Tongue (tissue), 2 donors: ENCODE measurements around the gene MBD1. TPM values are rescaled to one million over a fixed set of nuclear protein-coding genes. Genes with fewer than 3 reads are reported as not detected.
"Not testable (repeated sequence)": the region's sequence is repeated elsewhere in the genome, so short reads cannot be mapped to it uniquely, and the experiment has no call there.

ENCODE experiments used
- DNase-seq: peaks from one replicate; pipeline ENCODE4 v3.0.0-alpha.2; 2015
- total RNA-seq: library from RNA; depleted of rRNA; stranded (reverse); fragments of >200 nt; gene quantifications from one replicate; pipeline ENCODE4 v1.2.3, GENCODE V29; 2014

The MBD1 gene, protein sequence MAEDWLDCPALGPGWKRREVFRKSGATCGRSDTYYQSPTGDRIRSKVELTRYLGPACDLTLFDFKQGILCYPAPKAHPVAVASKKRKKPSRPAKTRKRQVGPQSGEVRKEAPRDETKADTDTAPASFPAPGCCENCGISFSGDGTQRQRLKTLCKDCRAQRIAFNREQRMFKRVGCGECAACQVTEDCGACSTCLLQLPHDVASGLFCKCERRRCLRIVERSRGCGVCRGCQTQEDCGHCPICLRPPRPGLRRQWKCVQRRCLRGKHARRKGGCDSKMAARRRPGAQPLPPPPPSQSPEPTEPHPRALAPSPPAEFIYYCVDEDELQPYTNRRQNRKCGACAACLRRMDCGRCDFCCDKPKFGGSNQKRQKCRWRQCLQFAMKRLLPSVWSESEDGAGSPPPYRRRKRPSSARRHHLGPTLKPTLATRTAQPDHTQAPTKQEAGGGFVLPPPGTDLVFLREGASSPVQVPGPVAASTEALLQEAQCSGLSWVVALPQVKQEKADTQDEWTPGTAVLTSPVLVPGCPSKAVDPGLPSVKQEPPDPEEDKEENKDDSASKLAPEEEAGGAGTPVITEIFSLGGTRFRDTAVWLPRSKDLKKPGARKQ
- total RNA-seq = 68.7 TPM

DNA sequence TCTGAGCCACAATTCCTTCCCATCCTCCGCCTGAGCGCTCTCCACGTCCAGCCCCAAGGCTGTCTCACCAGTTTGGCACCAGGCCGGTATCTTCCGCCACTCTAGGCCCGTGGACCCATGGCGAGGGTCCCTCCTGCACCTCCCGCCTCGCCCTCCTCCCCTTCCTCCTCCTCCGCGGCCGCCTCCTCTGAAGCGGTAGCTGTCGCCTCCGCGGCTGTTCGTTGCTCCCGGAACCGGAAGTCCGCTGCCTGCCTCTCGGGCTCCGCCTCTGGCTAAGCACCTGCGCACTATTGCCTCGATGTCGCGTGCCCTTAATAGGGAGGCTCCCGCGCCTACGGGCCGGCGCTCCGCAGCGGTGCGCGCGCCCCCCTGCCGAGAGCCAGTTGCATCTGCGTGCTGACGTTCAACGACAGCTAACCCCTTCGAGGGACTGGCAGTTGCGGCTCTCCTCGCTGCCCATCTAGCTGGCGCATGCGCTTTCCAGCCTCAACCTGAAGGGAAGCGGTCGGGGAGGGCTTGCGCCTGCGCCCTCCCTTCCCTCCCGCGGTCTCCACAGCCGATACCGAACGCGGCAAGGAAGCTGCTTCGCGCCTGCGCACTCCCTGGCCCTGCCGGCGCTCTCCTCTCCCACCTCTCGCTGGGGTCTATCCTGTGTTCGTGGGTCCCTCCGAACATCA lies at the start of gene MBD1:
Gene MBD1, minus strand, starts transcription at position 229 of the 677 bp plus-strand sequence. CDS start 1,531 bp downstream, outside the sequence.
- DNase-seq = peak; percentile 99

DNA sequence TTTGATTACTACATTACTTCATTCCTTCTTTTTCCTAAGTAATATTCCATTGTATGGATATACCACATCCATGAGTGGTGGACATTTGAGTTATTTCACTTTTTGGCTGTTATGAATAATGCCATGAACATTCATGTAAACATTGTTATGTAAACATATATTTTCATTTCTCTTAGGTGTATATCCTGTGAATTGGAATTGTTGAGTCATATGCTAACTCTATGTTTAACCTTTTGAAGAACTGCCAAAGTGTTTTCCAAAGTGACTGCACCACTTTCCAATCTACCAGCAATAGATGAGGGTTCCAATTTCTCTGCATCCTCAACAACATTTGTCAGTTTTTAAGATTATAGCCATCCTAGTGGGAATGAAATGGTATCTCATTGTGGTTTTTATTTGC lies 48.9 kb upstream of the MBD1 start:
- no peak for DNase-seq

DNA sequence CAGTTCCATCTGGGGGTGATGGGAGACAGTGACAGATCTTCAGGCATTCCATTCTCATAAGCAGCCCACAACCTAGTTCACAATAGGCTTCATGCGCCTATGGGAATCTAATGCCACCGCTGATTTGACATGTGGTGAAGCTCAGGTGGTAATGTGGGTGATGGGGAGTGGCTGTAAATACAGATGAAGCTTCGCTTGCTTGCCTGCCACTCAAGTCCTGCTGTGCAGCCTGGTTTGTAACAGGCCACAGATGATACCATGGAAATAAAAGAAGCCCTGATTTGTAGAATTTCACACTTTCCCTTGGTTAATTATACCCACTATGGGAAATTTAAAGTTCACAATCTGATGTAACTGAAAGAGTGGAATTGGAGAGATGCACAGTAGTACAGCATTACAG lies 46.7 kb upstream of the MBD1 start:
- no peak for DNase-seq

DNA sequence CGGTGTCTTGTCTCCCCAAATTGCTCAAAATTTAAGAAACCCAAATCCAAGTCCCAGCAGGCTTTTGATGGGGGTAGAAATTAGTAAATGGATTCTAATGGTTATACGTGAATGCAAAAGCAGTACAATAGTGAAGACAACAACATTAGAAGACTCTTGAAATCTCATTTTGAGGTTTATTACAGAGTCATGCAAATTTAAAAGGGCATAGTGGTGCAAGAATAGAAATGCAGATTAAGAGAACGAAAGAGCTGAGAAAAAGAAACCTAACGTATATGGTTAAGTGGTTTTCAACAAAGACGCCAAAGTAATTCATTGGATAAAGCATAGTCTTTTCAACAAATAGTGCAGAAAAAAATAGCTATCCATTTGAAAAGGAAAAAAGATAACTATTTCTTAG lies 39.4 kb upstream of the MBD1 start:
- no peak for DNase-seq

DNA sequence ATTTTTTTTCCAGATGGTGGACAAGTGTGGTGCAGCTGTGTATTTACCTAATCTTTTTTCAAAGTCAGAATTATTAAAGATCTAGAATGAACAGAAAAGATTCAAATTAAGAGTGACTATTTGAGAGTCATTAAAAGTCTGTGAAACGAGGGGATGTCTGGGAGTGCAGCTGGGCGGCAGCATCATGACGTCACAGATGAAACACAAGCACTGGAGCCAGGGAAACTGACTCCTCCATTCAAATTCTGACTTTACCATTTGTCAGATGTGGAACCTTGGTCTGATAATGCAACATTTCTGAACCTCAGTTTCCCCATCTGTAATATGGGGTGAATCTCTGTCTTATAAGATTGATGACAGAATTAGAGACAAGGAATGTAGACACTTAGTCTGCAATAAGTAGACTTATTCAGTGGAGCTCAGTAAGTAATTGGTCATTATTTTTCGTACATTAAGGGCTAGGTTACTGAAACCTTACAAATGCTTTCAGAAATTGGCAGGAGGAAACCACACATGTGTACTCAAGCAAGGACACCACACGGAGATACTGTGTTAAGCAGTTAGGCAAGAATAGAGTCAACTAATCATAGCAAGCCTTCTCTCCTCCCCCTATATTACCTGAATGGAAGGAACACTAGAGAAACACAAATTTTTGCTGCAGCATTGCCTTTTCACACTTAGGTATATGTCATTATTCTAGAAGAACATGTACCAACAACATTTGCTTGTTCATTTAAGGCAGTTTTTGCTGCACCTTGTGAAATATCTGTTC lies 34.0 kb upstream of the MBD1 start:
- no peak for DNase-seq

DNA sequence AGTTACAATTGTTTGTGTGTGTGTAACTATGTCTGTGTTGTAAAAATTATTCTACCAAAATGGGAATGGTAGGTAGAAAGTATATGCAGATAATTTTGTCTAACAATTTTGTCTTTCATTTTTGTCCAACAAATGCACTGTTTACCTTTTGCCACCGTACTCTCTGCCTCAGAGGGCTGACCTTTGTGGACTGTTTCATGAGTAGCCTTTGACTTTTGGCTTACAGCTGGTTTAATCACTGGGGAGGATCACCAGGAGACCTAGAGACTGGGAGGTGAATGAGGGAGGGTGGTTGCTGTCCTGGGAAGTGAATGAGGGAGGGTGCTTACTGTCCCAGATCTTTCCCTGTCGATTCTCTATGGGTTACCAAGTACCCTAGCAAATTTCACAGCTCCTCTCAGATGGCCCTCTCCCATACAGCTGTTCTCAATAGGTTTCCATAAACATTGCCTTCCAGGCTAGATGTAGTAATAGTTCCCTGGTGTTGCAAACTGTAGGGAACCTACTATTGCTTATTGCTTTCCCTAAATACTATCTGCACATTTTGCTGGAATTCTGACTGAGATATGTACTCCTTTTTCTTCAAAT lies 32.6 kb upstream of the MBD1 start:
- DNase-seq = no peak

DNA sequence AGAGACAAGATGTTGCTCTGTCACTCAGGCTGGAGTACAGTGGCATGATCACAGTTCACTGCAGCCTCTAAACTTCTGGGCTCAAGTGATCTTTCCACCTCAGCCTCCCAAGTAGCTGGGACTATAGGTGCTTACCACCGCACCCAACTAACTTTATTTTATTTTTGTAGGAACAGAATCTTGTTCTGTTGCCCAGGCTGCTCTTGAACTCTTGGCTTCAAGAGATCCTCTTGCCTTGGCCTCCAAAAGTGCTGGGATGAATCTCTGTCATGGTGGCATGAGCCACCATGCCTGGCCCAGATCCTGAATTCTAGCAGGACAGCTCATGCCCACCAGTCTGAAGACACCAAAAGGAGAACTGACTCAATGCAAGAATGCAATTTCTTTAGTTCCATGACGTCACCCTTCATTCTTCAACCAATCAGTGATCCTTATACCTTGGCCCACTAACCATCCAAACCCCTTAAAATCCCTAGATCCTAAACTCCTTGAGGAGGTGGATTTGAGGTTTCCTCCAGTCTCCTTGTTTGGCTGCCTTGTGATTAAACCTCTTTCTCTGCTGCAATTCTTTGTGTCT lies 31.8 kb upstream of the MBD1 start:
- DNase-seq = no peak

DNA sequence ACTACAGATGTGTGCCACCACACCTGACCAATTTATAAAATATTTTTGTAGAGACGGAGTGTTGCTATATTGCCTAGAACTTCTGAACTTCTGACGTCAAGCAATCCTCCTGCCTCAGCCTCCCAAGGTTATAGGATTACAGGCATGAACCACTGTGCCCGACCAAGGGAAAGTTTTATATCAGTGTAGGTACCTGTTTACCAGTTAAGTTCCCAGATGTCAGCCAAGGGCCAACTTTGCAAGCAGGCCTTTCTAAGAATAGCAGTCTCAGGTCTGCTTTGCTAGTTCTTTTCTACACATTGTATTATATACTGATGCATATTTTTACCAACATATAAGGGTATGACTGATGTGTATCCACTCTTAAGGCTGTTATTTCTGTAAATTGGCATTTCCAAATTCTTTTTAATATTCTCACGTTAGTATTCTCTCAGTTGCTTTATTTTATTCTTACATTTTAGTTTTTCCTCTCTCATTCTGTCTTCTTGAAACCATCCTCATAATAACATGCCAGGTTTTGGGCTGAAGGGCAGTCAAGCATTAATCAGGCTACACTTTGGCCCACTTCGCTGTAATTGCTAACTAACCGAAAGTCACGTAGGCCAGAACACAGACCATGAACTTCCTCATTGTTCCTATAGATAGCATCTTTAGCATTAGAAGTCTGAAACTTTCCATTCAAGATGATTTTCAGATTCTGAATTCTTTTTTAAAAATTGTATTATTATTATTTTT lies 31.1 kb upstream of the MBD1 start:
- DNase-seq = no peak

DNA sequence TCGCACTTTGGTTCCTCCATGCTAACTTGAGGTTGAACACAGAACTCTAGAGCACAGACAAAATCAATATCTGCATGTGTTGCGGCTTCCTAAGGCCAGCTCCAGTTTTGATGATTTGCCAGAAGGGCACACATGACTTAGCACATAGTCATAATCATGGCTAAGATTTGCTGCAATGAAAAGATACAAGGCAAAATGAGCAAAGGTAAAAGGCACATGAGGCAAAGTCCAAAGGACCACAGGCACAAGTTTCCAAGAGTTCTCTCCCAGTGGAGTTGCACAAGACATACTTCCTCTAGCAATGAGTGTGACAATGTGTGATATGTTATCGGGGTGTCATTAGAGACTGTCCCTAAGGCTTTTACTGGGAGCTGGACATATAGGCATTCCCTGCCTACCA lies 30.3 kb upstream of the MBD1 start:
- no peak for DNase-seq

DNA sequence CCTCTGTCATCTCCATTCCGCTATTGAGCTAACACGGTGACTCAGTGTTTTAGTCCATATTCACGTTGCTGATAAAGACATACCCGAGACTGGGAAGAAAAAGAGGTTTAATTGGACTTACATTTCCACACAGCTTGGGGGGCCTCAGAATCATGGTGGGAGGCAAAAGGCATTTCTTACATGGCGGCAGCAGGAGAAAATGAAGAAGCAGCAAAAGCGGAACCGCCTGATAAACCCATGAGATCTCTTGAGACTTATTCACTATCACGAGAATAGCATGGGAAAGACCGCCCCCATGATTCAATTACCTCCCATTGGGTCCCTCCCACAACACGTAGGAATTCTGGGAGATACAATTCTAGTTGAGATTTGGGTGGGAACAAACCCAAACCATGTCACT lies 28.8 kb upstream of the MBD1 start:
- no peak for DNase-seq

DNA sequence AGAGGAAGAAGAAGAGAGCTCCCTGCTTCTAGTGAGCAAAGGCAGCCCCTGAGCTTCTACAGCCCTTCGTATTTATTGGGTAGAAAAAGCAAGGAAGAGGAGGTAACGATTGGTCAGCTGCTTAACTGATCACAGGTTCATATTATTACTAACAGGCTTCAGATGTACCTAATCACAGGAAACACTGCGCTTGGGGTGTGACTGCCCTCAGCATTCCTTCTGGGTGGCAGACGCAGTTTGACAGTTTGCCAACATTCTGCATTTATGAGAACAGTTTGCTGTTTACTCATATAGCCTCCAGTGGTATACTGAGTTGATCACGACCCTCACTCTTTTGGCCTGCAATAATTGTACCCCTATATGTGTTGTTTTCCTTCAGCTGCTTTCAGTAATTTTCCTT lies 27.5 kb upstream of the MBD1 start:
- not testable (repeated sequence) for DNase-seq

DNA sequence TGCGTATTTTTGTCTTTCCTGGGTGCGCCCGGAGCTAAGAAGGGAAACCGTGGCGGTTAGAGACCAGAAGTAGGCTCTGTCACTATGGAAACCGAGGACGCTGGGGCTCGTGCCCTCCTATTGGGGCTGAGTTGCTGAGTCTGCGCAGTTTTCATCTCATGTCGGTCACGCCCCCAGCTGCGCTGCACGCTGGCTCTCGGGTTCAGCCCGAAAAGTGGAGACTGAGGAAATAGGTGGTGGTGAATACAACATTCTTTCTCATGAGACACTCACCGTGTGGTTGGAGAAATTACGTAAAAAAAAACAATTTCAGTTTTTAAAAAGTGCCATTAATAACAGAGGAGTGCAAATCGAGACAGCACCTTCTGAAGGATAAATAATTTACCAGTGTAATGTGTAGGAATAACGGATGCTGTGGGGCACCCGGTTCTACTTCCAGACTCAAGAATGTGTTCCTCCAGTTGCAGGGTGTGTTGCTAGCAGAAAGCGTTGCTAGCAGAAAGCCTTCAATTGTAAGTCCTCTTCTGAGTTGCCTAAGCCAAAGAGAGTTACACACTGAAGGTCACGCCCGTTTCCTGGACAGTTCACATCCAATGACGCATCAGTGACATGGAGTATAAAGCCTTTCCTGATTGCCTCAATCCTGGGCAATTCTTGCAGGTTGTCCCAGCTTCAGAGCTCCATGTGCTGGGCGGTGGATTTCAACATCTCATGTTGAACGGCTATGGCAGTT lies 26.6 kb upstream of the MBD1 start:
- peak; percentile 93 for DNase-seq

DNA sequence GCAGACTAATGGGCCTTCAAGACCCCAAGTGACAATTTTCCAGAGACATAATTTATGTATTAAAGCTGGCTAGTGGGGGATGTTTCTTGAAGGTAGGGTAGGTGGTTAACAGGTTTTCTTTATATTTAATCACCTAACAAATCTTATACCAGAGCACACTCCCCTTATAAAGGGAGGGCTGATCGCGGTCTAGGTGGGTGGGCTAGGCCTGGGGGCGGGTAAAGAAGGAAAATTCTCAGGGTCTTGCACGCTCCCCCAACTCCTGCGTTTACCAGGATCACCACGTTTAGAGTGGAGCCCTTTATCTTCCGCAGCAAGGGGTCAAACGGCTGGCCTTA lies 26.0 kb upstream of the MBD1 start:
- DNase-seq = no peak

DNA sequence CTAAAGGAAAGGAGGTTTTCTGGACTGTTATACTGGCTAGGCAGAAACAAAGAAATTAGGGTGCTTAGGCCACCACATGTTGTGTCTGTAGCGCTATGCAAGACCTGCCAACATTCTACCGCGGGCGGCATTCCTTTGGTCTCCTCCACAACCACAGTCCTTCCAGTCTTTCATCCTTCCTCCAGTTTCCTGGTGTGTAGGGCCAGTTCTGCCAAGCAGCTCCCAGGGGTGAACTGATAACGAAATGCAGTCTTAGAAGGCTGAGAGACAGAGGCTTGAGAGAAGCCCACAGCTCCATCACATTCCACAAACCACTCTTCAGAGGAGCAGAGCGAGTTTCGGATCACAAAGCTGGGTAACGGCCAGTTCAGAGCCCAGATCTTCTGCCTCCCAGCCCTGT lies 25.6 kb upstream of the MBD1 start:
- DNase-seq = no peak

DNA sequence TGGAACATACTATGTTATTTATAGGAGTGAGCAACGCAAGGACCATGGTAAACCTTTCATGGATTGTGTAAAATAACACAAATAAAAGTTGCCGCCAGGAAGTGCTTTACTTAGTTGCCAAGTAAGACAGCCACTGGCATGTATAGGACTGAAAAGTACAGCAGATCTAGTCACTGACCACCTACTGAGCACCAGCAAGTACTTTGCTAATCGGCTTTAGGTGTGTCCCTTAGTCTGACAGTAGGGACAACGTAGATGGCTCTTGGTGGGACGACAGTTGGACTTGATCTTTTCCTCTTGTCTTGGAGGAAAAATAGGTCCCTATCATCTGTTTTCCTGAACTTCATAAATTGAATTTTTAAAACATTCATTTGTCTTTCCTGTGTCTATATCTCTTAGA lies 19.8 kb upstream of the MBD1 start:
- no peak for DNase-seq

DNA sequence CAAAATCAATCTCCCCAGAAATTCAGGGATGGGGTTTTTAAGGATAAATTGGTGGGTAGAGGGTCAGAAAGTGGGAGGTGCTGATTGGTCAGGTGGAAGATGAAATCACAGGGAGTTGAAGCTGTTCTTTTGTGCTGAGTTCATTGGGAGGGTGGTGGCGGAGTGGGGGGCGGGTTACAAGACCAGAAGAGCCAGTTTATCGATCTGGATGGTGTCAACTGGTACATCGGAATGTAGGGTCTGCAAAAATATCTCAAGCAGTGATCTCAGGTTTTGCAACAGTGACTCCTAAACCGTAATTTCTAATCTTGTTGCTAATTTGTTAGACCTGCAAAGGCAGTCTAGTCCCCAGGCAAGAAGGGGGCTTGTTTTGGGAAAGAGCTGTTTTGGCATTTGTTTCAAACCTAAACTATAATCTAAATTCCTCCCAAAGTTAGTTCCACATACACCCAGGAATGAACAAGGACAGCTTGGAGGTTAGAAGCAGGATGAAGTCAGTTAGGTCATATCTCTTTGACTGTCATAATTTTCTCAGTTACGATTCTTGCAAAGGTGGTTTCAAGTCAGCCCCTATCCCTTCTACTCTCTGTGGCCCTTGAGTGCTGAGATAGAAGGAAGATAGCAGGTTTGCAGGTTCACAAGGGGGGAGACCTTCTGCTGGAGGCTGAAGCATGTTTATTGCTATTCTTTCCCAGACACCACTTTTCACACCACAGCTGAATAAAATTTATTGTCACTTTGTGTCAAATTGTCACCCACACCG lies 18.5 kb upstream of the MBD1 start:
- DNase-seq = no peak

DNA sequence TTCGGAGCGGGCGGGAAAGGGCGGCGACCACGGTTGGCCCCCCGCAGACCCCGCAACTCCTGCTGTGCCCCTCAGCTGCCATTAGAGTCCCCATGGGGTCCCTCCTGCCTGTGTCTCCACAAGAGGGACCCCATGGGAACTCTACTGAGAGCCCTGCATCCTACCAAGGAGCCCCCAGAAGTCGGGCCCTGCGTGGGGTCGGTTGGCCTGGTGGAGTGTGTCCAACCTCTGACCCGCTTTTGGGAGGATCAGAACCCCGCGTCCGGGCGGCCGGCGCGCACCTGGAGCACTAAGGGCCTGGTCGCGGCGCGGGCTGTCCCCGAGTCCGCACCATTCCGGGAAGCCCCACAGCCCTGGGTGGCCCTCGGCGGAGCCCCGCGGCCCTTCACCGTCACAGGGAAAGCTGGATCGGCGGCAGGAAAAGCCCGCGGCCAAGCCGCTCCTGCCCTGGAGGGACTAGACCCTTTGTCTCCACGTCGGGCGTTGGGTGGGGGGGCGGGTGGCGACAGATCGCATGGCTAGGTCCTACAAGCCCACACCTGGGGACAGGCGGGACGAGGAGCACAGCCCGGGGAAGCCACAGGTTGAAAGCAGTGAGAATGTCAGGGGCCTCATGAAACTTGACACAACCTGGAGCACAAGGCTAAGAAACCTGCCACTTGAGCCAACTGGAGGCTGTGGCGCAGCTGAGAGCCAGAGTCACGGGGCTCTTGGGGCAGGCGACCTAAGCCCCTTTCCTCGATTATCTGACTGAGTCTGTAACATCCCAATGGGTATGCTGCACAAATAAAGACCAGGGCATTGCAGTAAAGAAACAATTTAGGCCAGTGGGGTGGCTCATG lies 17.3 kb upstream of the MBD1 start:
- no peak for DNase-seq

DNA sequence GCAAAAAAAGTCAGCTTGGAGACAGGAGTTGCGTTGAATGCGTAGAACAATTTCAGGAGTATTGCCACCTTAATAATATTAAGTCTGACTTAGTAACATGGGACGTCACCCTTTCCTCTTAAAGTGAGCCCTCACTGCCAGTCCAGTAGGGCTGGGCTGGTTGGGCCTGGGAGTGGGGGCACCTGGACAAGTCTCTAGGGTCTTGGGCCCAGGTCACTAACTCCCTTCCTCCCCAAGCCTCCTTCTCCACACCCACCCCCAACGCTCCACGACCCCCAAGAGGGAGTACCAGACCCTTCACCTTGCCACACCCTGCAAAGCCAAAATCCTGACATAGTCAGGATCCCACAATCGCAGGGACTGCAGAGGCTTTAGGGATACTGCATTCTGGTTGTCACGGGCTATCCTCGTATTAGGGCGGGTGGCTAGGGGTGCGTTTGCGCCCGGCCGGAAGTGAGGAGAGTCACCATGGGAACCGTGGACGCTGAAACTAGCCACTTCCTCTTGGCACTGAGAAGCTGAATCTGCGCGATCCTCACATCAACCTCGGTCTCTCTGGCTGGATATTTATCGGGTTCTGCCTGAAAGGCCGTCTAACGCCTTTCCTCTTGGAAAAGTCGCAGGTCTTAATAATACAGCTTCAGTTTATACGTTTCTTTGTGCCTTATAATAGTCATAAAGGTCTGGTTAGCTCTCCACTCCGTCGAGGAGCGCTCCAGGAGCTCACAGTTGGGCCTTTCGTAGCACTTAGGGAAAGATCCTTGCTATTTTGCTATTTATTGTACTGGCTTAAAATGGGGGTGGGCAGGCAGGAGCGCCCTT lies 16.5 kb upstream of the MBD1 start:
- DNase-seq = peak; percentile 85
